HFF-Myc (cell line): ENCODE results near the gene ECM1.

Experiments
- DNase-seq: peaks from one replicate; pipeline ENCODE4 v3.0.0-alpha.2; 2011; ENCODE audit warnings: low read depth; ENCODE audit errors: extremely low read depth
- H3K4me3 ChIP-seq: replicated peaks from 2 replicates; pipeline ENCODE4 v1.5.1; 2011; ENCODE audit warnings: low read depth, mild to moderate bottlenecking, control low read depth, low read length
- TF ChIP-seq, protein P1 (sequence below): IDR thresholded peaks from 2 replicates; pipeline ENCODE4 v1.5.1; 2012; ENCODE audit warnings: mild to moderate bottlenecking, low read depth, low read length, control low read depth; ENCODE audit errors: missing control alignments

The ECM1 gene

DNA sequence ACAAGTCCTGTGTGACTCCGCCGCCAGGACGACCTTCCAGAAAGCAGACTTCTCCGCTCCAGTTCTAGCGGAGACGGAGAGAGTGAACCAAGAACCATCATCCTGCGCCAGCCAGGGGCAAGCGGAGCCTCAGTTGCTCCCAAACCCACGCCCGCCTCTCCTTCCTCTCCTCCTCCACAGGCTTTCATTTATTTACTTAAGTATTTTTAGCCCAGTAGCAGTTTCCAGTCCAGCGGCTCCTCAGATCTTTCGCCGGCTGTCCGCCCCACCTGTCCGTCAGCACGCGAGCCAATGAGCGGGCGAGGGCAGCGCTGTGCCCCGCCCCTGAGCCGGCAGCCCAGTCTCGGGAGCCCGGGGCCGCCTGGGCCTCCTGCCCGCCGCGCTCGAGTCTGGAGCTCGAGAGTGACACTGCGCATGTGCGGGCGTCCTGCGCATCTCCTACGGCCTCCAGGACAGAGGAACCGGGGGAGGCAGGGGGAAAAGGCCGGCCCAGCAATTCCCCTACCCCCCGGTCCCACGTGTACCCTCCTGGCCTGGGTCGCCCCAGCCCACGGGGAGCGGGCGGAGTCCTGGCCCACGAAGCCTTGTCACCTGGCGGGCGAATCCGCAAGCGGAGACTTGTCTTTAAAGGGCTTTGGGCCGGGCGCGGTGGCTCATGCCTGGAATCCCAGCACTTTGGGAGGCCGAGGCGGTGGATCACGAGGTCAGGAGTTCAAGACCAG lies 7.6 kb downstream of the ECM1 start, which contains the start of gene FALEC:
TSS of gene FALEC (plus strand) at position 425 of the 722 bp plus-strand sequence.
- TF ChIP-seq, protein P1, sequence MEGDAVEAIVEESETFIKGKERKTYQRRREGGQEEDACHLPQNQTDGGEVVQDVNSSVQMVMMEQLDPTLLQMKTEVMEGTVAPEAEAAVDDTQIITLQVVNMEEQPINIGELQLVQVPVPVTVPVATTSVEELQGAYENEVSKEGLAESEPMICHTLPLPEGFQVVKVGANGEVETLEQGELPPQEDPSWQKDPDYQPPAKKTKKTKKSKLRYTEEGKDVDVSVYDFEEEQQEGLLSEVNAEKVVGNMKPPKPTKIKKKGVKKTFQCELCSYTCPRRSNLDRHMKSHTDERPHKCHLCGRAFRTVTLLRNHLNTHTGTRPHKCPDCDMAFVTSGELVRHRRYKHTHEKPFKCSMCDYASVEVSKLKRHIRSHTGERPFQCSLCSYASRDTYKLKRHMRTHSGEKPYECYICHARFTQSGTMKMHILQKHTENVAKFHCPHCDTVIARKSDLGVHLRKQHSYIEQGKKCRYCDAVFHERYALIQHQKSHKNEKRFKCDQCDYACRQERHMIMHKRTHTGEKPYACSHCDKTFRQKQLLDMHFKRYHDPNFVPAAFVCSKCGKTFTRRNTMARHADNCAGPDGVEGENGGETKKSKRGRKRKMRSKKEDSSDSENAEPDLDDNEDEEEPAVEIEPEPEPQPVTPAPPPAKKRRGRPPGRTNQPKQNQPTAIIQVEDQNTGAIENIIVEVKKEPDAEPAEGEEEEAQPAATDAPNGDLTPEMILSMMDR: no peak
- peak within 1 kb of the TSS; percentile 53 for H3K4me3 ChIP-seq
- DNase-seq: peak; percentile 81

DNA sequence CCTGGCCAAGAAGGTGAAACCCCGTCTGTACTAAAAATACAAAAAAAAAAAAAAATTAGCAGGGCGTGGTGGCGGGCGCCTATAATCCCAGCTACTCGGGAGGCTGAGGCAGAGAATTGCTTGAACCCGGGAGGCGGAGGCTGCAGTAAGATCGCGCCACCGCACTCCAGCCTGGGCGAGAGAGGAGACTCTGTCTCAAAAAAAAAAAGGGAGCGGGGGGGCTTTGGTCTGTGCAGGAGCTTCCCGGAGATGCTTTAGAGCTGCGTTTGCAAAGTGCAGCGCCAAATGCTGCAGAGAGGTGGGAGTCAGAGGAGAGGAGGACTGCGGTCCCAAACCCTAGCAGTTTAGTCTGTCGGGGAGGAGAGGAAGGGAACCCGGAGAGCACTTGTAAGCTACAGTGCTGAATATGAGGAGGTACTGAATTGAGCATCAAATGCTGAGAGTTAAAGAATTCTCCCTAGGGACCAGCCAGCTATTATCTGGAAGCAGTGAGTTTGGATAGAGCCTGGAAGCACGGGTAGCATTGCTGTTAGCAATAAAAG lies 8.2 kb downstream of the ECM1 start:
- H3K4me3 ChIP-seq: peak overlapping the region; percentile 53
- no peak for DNase-seq
- TF ChIP-seq, protein P1: no peak

DNA sequence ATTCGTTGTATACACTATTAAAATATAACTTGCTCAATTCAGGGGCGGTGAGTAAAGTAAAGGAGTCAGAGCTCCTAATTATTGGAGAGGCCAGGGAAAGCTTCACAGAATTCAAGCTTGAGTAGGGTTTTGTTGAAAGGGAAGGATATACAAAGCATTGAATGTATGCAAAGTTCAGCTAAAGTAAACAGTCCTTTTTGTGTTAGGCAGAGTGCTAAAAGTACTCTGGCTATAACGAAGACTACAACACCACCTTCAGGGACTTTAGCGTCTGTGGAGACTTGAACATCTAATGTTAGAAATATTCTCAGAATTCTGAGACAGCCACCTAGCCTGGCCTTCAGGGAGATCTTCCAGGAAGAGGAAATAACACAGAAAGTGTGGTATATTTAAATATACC lies 8.7 kb downstream of the ECM1 start:
- peak overlapping the region; percentile 53 for H3K4me3 ChIP-seq
- TF ChIP-seq, protein P1: no peak
- no peak for DNase-seq

DNA sequence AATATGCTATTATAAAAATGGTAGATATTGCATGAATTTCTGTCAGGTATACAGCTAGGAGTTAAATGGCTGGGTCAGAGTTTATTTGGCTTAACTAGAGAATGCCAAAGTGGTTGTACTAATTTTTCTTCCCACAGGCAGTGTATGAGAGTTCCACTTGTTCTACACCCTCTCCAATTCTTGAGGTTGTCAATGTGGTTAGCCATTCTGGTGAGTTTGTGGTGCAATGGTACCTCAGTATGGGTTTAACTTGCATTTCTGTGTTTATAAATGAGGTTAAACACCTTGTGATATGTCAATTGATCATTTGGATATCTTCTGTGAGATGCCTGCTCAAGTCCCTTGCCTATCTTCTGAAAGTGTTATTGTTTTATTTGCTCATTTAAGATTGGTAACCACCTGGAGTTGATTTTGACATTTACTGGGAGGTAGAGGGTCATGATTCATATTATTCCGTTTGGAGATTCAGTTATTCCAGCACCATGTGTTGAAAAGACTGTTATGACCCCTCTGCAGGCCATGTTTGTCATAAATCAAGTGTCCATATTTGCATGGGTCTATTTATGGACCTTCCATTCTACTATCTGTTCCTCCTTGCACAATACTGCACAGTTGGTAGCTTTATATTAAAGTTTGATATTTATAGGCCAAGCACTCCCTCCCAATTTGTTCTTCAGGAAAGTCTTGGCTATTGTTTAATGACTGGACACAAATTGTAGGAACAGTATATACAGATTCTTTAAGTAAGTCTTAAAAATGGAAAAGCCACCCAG lies 13.5 kb downstream of the ECM1 start:
- DNase-seq: no peak
- no peak overlapping the region for H3K4me3 ChIP-seq
- TF ChIP-seq, protein P1: no peak

DNA sequence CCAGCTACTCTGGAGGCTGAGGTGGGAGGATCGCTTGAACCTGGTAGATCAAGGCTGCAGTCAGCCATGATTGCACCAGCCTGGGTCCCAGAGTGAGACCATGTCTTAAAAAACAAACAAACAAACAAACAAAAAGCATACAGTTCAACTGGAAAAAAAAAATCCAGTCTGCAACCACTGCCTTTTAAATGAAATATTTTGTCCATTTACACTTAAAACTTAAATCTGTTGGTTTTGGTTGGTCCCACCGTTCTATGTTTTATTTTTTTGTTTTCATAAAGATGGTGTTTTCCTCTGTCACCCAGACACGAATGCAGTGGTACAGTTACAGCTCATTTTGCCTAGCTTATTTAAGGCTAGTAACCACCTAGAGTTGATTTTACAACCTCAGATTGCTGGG lies 17.4 kb downstream of the ECM1 start:
- no peak overlapping the region for H3K4me3 ChIP-seq
- TF ChIP-seq, protein P1: no peak
- DNase-seq: no peak

DNA sequence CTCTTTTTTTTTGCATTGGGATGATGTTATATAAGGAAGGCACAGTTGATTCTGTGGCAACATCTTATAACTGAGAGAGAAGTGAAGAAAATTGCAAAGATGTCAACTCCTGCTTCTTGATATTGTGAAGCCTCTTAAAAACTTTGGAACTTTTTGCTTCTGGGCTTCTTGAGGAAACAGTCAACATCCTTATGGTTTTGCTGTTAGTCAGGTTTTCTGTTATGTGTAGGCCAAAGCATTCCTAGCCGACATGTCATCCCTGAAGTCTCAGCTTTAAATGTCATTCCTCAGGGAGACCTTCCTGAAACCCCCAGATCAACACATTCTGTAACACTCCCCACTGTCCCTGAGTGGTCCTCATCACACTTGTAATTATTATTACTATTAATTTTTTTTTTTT lies 20.3 kb downstream of the ECM1 start:
- H3K4me3 ChIP-seq: no peak overlapping the region
- TF ChIP-seq, protein P1: no peak
- DNase-seq: no peak
